Mucosa of descending colon (tissue), 3 donors: Measurements from ENCODE around the gene CGNL1. TPM values are rescaled to one million over a fixed set of nuclear protein-coding genes. Genes with fewer than 3 reads are reported as not detected.

Experiments used
- ATAC-seq: fragments of 200-7000 bp; cut with Tn5 transposase; one replicate; pipeline ENCODE4 v1.9.1; 2020; ENCODE audit warnings: mild to moderate bottlenecking, moderate library complexity
- DNase-seq, 3 donors: peaks; one replicate each; pipeline ENCODE4 v3.0.0-alpha.2; 2020
- H3K36me3 ChIP-seq: fragments of 200-600 bp; one replicate; pipeline ENCODE4 v1.8.0; 2021; ENCODE audit warnings: low read depth, mild to moderate bottlenecking
- H3K4me1 ChIP-seq: fragments of 200-600 bp; one replicate; pipeline ENCODE4 v1.8.0; 2021; ENCODE audit warnings: low read depth, mild to moderate bottlenecking
- H3K4me3 ChIP-seq: fragments of 200-600 bp; one replicate; pipeline ENCODE4 v1.8.0; 2021; ENCODE audit warnings: mild to moderate bottlenecking
- H3K9me3 ChIP-seq: fragments of 200-600 bp; one replicate; pipeline ENCODE4 v1.8.0; 2021; ENCODE audit warnings: mild to moderate bottlenecking
- intact Hi-C, 2 donors: fragments of 100-400 bp; cut with DNase I in 1 of 2; cut with micrococcal nuclease in 1 of 2; formaldehyde crosslinking; loops; one replicate each; pipeline versions ENCODE4 v1.11.0 to v1.11.1; 2022; cut with DNase I, micrococcal nuclease
- total RNA-seq, 3 donors: library from RNA; stranded (reverse); fragmentation: NEBNext Ultra II Directional in 2 of 3; extraction: Animal tissue kit (Norgen Biotek cat#: 25700) in 2 of 3; gene quantifications; one replicate each; pipeline versions ENCODE4 v1.2.1 to v1.2.4, GENCODE V29; 2021 to 2023
- TF ChIP-seq, protein P1 (sequence below): fragments of 200-600 bp; IDR thresholded peaks from one replicate; pipeline ENCODE4 v1.8.0; 2022; ENCODE audit warnings: antibody characterized with exemption, mild to moderate bottlenecking
- donor health status: DM: no; HTN: no; CAD: no; lungs with moderate emphysema.
- donor health status: DM: no; HTN: no; CAD: no.
- donor health status: DM: no; HTN: yes; CAD: no.

The CGNL1 gene
- total RNA-seq, 3 donors from 2014 or later = 3.3 to 4.5 (median 3.9) TPM

DNA sequence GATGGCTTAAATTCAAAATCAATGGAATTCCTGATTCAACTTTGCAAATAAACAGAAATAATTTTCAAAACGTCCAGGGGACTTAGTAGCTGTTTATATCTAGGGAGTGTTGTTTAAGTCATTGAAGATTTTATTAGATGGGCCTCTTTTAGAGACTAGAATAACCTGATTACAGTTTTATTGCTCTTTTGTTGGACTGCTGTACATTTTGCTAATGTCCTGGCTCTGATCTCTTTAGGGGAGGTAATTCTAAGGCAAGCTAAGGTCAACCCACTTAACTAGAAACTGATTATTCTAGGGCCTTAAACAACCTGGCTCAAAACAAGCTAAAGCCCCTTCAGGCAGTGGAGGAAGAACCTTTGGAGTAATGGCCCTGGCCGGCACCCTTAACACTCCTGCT, 153.4 kb downstream of the CGNL1 start:
- H3K4me1 ChIP-seq = no peaks in the 10 kb centered on the region
- H3K4me3 ChIP-seq = no peak overlapping the region
- no peaks in the 10 kb centered on the region for H3K9me3 ChIP-seq
- DNase-seq (no peak), ATAC-seq (peak; percentile 22)
- no peaks in the 10 kb centered on the region for H3K36me3 ChIP-seq
- TF ChIP-seq, protein P1, sequence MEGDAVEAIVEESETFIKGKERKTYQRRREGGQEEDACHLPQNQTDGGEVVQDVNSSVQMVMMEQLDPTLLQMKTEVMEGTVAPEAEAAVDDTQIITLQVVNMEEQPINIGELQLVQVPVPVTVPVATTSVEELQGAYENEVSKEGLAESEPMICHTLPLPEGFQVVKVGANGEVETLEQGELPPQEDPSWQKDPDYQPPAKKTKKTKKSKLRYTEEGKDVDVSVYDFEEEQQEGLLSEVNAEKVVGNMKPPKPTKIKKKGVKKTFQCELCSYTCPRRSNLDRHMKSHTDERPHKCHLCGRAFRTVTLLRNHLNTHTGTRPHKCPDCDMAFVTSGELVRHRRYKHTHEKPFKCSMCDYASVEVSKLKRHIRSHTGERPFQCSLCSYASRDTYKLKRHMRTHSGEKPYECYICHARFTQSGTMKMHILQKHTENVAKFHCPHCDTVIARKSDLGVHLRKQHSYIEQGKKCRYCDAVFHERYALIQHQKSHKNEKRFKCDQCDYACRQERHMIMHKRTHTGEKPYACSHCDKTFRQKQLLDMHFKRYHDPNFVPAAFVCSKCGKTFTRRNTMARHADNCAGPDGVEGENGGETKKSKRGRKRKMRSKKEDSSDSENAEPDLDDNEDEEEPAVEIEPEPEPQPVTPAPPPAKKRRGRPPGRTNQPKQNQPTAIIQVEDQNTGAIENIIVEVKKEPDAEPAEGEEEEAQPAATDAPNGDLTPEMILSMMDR = no peak
- intact Hi-C loops = loop anchor here in 1 of 2 donors (5.0 kb wide), 1 partner anchor 187 kb away; no protein-coding TSS in a partner anchor

- Histone ChIP-seq H3K4me1 (peaks cover 7% of the 10 kb centered on the region), H3K4me3 (no peak overlapping the region), H3K9me3 (no peaks in the 10 kb centered on the region), H3K36me3 (no peaks in the 10 kb centered on the region)
- TF ChIP-seq, protein P1 = no peak
- intact Hi-C loops = no loop called here
- no peak for DNase-seq
- ATAC-seq = no peak
Observed at GRCh38 chr15:57532731-57533447, 156.6 kb downstream of the CGNL1 start.

DNA sequence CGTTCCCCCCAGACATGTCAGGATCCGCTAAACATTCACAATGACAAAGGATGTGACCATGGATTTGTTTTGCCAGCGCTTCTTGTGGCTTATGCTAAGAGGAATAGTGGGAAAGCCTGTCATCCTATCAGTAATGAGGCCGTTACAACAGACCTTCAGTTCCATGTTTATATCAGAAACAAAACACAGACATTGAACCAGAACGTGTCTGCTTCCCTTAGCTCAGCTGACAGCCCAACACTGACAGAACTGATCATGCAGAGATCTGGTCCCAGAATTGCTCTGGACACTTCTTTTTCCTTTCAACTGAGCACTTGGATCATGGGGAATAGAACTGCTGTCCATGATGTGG, 157.1 kb downstream of the CGNL1 start:
- intact Hi-C loops = no loop called here
- DNase-seq (no peak), ATAC-seq (no peak)
- no peaks in the 10 kb centered on the region for H3K9me3 ChIP-seq
- H3K4me3 ChIP-seq = no peak overlapping the region
- TF ChIP-seq, protein P1 = no peak
- peaks cover 10% of the 10 kb centered on the region for H3K4me1 ChIP-seq
- no peaks in the 10 kb centered on the region for H3K36me3 ChIP-seq

GRCh38 chr15:57534281-57534680, 158.0 kb downstream of the CGNL1 start:
- H3K4me1 ChIP-seq = peaks cover 10% of the 10 kb centered on the region
- no peaks in the 10 kb centered on the region for H3K36me3 ChIP-seq
- no peak for DNase-seq
- H3K9me3 ChIP-seq = no peaks in the 10 kb centered on the region
- intact Hi-C loops = no loop called here
- ATAC-seq = no peak
- no peak overlapping the region for H3K4me3 ChIP-seq
- TF ChIP-seq, protein P1 = no peak

GRCh38 chr15:57537072-57537471, 160.8 kb downstream of the CGNL1 start:
- intact Hi-C loops = no loop called here
- ATAC-seq = peak; percentile 61
- no peaks in the 10 kb centered on the region for H3K36me3 ChIP-seq
- no peak for DNase-seq
- TF ChIP-seq, protein P1 = no peak
- H3K4me1 ChIP-seq = peaks cover 10% of the 10 kb centered on the region
- H3K4me3 ChIP-seq = no peak overlapping the region
- no peaks in the 10 kb centered on the region for H3K9me3 ChIP-seq
